GM18870 (cell line): Measurements from ENCODE around the gene CAPN13.

ENCODE experiments used
- ATAC-seq: cut with Tn5 transposase; IDR thresholded peaks from one replicate; pipeline ENCODE4 v1.9.1; 2021; ENCODE audit warnings: moderate library complexity; ENCODE audit not compliant: unreplicated experiment

Gene CAPN13, protein sequence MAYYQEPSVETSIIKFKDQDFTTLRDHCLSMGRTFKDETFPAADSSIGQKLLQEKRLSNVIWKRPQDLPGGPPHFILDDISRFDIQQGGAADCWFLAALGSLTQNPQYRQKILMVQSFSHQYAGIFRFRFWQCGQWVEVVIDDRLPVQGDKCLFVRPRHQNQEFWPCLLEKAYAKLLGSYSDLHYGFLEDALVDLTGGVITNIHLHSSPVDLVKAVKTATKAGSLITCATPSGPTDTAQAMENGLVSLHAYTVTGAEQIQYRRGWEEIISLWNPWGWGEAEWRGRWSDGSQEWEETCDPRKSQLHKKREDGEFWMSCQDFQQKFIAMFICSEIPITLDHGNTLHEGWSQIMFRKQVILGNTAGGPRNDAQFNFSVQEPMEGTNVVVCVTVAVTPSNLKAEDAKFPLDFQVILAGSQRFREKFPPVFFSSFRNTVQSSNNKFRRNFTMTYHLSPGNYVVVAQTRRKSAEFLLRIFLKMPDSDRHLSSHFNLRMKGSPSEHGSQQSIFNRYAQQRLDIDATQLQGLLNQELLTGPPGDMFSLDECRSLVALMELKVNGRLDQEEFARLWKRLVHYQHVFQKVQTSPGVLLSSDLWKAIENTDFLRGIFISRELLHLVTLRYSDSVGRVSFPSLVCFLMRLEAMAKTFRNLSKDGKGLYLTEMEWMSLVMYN

DNA sequence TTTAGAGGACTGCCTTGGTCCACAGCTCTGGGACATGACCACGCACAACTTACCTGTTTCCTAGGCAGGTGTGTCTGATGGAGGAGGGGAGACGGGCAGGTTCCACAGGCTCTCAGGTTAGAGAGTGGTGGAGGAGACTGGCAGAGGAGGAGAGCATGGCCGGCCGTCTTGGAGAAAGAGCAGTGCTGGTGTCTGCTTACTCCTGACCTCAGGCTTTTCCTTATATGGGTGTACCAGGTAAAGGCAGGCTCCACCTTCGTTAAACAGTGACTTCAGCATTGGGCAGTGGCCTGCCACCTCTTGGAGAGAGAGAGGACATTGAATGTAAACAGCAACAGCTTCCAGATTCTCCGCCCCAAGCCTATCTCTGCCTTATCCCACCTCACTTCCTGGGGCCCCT, at the start of gene CAPN13:
Gene CAPN13 (minus strand): TSS at position 198 of the 400 bp plus-strand sequence. CDS start 20,121 bp downstream, outside the sequence.
- no peak for ATAC-seq

- no peak for ATAC-seq
Measured at GRCh38 chr2:30847841-30848240, 40.6 kb upstream of the CAPN13 start.

GRCh38 chr2:30847329-30847728, 40.1 kb upstream of the CAPN13 start:
- no peak for ATAC-seq

DNA sequence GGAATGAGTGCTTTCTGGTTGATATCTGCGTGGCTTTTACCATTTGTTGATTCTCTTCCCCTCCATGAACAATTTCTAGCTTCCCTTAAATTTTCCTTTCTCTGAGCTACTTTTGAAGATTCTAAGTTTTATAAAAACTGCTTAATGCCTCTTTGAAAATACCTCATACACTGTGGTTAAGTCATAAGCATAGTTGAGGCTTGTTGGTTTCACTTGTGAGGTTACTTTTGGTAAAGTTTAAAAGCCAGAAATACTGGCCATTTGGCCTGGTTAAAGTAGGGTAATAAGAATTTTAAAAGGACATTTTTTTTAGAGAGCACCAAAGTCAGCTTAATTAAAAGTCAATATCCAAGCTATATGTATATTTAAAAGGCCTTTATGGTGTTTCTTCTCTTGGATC, 21.3 kb upstream of the CAPN13 start:
- no peak for ATAC-seq

- no peak for ATAC-seq
Measured at GRCh38 chr2:30826916-30827315, 19.7 kb upstream of the CAPN13 start.

DNA sequence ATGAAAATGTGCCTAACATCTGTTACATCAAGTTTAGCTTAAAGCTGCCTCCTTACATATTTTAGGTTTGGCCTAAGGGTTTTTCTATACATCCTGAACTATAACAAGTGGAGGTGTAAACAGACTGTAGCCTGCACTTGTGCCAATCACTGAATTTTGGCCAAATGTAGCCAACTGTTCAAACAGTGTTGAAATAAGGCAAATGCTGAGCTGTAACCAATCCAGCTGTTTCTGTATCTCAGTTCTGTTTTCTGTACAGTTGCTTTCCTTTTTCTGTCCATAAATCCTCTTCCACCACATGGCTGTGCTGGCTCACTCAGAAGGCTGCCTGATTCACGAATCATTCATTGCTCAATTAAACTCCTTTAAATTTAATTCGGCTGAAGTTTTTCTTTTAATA, 19.2 kb upstream of the CAPN13 start:
- no peak for ATAC-seq

- no peak for ATAC-seq
Measured at GRCh38 chr2:30823452-30823851, 16.2 kb upstream of the CAPN13 start.

DNA sequence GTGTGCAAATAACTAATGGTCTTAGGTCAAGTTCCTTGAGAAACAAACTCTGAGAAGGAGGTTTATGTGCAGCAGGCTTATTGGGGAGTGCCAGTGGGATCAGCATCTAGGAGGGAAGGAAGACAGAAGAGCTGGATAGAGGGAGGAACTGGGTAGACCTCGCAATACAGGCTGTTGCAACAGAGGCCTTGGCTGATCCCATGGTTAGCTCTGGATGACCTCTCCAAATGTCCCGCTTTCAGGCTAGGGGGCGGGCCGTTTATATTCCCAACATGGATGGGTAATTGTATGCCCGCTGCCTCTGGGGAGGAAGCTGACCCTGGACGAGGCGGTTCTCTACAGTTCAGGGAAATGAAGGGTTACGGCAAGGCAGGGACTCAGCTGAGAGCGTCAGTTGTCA, 14.7 kb upstream of the CAPN13 start:
- no peak for ATAC-seq

DNA sequence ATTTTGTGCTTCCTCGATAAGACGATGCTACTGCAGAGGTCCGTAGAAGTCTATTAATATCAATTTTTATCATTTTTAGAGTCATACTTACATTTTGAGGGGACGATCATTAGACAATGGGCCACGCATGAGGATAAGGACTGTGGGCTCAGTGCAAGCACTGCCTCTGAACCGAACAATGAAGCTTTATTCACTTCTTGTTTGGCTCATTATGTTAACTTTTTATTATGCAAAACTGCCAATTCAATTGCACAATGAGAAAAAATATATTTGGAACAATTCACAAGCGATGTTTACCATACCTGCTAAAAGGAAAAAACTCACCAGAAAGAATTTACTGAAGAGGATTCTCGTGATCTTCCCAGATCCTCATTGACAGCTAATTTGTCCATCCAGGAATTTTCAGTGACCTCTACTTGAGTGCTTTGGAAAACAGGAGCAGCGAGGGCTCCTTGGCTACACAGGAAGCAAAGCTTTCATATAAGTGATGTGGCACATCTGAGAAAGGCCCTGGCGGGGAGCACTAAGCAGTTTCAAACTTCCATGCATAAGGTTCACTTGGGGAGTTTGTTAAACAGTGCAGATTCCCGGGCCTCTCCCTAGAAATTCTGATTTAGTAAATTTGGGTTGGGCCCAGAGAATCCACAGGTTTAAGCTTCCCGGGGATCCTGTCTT, 13.3 kb upstream of the CAPN13 start:
- no peak for ATAC-seq

GRCh38 chr2:30809938-30810337, 2.7 kb upstream of the CAPN13 start:
- ATAC-seq: no peak

DNA sequence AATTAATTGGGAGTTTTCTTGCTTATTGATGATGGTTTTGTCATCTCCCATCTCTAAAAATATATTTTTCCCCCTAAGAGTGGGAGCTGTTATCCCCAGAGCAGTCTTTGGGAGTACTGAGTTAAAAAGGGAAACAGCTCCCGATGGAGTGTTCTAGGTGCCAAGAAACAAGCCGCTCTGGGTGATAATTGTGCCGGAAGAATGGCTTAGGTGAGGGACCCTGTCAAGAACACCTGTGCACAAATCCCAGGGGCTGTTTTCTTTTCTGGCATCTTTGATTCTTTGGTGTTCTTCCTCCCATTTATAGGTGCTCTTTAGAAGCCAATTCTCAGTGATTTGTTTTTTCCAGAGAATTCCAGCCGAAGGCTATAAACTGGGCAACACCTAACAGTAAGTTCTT, 1.4 kb upstream of the CAPN13 start:
- no peak for ATAC-seq

DNA sequence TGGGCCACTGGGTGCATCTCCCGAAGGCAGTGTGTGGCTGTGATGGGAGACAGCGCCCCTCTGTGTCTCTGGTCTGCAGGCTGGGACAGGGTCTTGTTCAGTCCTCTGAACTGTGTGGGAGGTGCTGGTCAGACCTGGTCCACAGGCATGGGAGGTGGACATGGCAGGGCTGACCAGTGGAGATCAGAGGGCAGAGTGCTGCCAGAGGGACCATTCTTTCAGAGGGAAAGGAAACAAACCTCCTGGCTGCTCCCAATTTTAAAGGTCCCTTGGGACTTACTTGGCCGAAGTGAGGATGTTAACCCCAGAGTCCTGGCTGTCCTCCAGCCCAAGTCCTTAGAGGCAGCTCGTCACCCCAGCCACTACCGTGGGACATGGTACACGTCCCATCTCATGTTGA, 4.0 kb downstream of the CAPN13 start:
- no peak for ATAC-seq

DNA sequence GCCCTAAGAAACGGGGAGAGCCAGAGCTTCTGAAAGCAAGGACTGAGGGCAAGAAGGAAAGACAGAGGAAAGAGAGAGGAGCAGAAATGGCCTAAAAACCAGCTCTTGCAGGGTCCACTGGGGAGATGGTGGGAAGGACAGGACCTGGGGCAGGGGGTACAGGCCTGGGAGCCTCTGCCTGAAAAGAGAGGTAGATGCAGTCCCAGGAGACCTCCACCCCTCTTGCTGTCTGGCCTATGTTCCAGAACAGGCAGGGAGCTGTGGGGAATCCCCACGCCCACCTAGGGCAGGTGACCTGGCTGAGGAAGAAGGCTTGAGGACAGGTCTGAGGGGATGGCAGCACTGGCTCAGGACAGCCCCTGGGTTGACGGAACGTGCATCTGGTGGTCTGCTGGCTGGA, 4.6 kb downstream of the CAPN13 start:
- ATAC-seq: no peak

DNA sequence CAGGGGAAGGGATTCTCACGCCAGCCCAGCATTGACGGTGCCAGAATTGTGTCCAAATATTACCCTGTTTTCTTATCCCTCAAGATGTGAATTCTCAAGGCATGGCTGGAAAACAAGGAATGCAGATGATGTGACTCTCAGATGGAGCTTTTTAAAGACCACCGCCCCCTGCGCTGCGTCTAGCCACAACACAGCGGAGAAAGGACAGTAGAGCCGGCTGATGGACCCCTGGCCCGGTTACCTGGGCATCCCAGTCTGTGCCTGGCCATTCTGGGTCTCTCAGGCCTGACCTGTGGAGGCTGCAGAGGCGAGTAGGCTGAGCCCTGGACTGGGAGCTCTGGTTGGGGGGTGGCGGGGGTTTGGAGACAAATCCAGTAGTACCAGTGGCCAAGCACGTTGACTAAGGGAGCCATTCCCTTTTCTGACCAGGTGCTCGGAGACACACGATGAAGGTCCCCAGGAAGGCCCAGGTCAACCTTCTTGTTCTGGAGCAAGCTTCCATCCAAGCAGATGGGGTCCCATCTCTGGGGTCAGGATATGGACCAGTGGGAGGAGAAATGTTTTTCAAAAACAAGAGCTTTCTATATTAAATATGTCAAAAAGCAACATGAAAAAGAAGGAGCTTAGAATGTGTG, 5.3 kb downstream of the CAPN13 start:
- ATAC-seq: no peak

GRCh38 chr2:30800159-30800558, 7.1 kb downstream of the CAPN13 start:
- no peak for ATAC-seq

GRCh38 chr2:30799366-30799765, 7.9 kb downstream of the CAPN13 start:
- no peak for ATAC-seq

GRCh38 chr2:30798536-30798991, 8.7 kb downstream of the CAPN13 start:
- ATAC-seq: no peak

DNA sequence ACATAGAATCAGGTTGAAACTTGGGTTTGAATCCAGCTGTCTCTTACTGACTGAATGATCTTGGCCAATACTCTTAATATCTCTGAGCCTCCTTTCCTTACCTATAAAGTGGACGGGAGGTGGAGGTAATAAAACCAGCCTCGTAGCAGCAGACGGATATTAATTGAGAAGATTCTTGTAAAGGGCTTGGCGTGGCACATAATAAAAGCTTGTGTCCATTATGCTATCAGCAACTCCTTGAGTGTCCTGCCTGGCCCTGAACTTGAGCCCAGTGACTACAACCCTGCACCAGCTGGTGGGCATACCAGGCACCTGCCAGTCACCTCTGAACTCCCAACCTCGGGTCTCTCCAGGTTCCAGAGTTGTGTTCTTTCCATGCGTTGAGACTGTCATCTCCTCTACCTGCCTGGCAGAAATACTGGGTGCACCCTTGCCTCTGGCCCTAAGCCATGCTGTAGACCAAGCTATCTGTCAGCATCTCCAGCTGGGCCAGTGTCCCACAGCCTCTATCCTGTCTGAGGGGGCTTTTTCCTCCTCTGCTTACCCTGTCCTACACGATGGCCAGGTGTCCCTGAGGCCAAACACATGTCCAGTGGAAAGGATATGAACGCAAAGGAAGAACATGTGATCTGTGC, 9.7 kb downstream of the CAPN13 start:
- no peak for ATAC-seq

- no peak for ATAC-seq
Measured at GRCh38 chr2:30796699-30797098, 10.5 kb downstream of the CAPN13 start.

- no peak for ATAC-seq
Measured at GRCh38 chr2:30792521-30792920, 14.7 kb downstream of the CAPN13 start.

DNA sequence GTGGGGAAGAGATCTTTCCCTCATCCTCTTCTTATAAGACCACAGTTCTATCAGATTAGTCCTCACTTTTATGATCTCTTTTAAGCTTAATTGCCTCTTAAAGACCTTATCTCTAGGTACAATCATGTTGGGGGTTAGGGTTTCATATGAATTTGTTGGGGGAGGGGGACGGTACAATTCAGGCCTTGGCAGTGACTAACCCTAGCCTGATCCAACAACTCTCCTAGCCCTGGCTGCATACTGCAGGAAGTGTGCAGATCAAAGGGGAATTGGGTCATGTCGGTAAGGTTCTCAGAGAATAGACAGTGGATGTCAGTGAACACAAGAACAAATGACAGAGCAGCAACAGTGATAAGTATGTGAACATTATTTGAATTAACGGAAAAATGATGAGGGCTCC, 16.4 kb downstream of the CAPN13 start:
- ATAC-seq: no peak
